ENCODE measurements around the gene EPX.

The EPX gene

GRCh38 chr17:58252141-58252540 lies 59.6 kb downstream of the EPX start:
- no peak for DNase-seq (ENCODE audit: low read depth)

- DNase-seq (ENCODE audit: low read depth), result no peak
Observed at GRCh38 chr17:58253082-58253481, 60.6 kb downstream of the EPX start.
